HL-60 (cell line): ENCODE data around the gene SDK1.

Experiments used
- DNase-seq, 2 experiments: peaks; one replicate each; pipeline ENCODE4 v3.0.0-alpha.2; 2010 to 2020; ENCODE audit warnings: low read depth in 1 of 2, low spot score in 1 of 2
- H3K27ac ChIP-seq: fragments of 250-450 bp; sonication (Bioruptor Pico); replicated peaks from 2 replicates; pipeline ENCODE4 v1.5.1; 2020; ENCODE audit warnings: mild to moderate bottlenecking, moderate library complexity
- H3K27me3 ChIP-seq: fragments of 250-450 bp; sonication (Bioruptor Pico); 2 replicates; pipeline ENCODE4 v1.5.1; 2021; ENCODE audit warnings: mild to moderate bottlenecking, moderate library complexity; ENCODE audit not compliant: insufficient read depth, poor library complexity, severe bottlenecking
- H3K4me3 ChIP-seq: replicated peaks from 2 replicates; pipeline ENCODE4 v1.5.1; 2011; ENCODE audit warnings: mild to moderate bottlenecking, control low read depth, low read length; ENCODE audit not compliant: insufficient read depth
- GABPA ChIP-seq: IDR thresholded peaks from 2 replicates; pipeline ENCODE4 v1.6.1; 2012; ENCODE audit warnings: low read depth
- POLR2AphosphoS5 ChIP-seq: IDR thresholded peaks from 2 replicates; pipeline ENCODE4 v1.6.1; 2012; ENCODE audit warnings: low read depth
- REST ChIP-seq: IDR thresholded peaks from 2 replicates; pipeline ENCODE4 v1.6.1; 2012; ENCODE audit warnings: low read depth; ENCODE audit not compliant: insufficient replicate concordance
- SPI1 ChIP-seq: IDR thresholded peaks from 2 replicates; pipeline ENCODE4 v1.6.1; 2012; ENCODE audit warnings: low read depth, mild to moderate bottlenecking, borderline replicate concordance
- TF ChIP-seq, protein P1 (sequence below): IDR thresholded peaks from one replicate; pipeline ENCODE4 v1.5.1; 2011; ENCODE audit warnings: low read length, control low read depth, inconsistent platforms; ENCODE audit not compliant: insufficient read depth

SDK1 gene

DNA sequence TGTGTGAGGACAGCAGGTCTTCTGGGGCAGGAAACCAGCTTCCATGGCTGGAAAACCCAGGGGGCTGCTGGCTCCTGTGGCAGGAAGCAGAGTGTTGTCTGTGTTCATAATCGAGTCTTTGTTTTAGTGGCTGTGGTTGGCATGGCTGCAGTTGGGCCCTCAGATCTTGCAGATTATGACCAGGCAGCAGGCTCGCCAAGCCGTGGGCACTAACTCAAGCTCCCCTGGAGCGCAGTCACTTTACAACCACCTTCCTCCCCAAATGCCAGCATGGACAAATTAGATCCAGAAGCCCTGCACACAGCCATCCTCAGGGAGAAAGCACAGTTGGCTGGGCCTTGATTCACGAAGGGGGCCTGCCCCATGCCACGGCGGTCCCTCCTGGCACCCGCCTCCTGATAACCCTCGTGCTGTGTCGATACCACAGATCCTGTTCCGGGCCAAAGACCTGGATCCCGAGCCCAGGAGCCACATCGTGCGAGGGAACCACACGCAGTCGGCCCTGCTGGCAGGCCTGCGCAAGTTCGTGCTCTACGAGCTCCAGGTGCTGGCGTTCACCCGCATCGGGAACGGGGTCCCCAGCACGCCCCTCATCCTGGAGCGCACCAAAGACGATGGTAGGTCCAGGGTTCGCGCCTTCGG is 828.5 kb downstream of the SDK1 start:
- TF ChIP-seq, protein P1, sequence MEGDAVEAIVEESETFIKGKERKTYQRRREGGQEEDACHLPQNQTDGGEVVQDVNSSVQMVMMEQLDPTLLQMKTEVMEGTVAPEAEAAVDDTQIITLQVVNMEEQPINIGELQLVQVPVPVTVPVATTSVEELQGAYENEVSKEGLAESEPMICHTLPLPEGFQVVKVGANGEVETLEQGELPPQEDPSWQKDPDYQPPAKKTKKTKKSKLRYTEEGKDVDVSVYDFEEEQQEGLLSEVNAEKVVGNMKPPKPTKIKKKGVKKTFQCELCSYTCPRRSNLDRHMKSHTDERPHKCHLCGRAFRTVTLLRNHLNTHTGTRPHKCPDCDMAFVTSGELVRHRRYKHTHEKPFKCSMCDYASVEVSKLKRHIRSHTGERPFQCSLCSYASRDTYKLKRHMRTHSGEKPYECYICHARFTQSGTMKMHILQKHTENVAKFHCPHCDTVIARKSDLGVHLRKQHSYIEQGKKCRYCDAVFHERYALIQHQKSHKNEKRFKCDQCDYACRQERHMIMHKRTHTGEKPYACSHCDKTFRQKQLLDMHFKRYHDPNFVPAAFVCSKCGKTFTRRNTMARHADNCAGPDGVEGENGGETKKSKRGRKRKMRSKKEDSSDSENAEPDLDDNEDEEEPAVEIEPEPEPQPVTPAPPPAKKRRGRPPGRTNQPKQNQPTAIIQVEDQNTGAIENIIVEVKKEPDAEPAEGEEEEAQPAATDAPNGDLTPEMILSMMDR: no peak
- TF ChIP-seq SPI1 (no peak), REST (no peak), POLR2AphosphoS5 (no peak)
- H3K27ac ChIP-seq: no peak overlapping the region
- DNase-seq: no peak
- H3K27me3 ChIP-seq: no peaks in the 10 kb centered on the region
- no peak overlapping the region for H3K4me3 ChIP-seq

- Histone ChIP-seq H3K4me3 (no peak overlapping the region), H3K27ac (no peak overlapping the region), H3K27me3 (no peaks in the 10 kb centered on the region)
- no peak for DNase-seq
- TF ChIP-seq GABPA (no peak), SPI1 (no peak)
- TF ChIP-seq, protein P1: no peak
Measured at GRCh38 chr7:4131063-4131462, 830.0 kb downstream of the SDK1 start.

DNA sequence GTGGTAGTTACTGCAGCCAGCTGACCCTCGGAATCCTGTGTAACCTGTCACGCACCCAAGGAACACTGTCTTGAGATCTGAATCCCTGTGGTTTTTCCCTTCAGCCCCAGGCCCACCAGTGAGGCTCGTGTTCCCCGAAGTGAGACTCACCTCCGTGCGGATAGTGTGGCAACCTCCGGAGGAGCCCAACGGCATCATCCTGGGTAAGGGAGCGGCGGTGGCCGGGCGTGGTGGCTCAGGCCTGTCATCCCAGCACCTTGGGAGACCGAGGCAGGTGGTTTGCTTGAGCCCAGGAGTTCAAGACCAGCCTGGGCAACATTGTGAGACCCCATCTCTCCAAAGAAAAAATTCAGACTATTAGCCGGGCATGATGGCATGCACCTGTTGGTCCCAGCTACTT is 831.2 kb downstream of the SDK1 start:
- DNase-seq: no peak
- no peak for TF ChIP-seq POLR2AphosphoS5
- TF ChIP-seq REST: no peak
- no peak overlapping the region for H3K27ac ChIP-seq
- H3K27me3 ChIP-seq: no peaks in the 10 kb centered on the region
- no peak overlapping the region for H3K4me3 ChIP-seq

DNA sequence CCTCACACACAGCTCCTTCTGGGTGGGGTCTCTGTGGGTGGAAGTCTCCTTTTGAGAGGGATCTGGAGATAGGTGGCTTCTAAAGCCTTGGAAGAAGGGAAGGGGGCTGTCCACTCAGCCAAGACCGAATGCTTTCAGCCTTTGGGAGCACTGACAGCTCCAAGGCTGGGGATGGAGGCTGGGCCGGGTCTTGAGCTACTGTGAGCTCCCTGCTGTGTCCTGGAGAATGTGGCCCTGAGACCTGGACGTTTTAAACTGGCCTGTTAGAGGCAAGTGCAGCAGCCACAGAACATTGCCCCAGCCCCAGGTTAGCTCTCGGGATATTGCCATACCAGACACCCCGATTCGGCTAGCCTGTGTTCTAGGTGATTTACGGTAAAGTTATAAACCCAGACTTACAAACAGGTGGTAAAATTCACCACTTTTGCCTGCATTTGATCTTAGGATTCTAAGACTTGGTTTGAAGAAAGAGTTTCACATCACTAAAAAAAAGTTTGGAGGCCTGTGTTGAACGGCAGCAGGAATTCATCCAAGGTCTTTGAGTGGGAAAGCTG is 832.5 kb downstream of the SDK1 start:
- DNase-seq: no peak
- Histone ChIP-seq H3K27ac (no peak overlapping the region), H3K4me3 (no peak overlapping the region), H3K27me3 (no peaks in the 10 kb centered on the region)
- TF ChIP-seq SPI1: no peak
- TF ChIP-seq, protein P1: no peak
